Psoas muscle (tissue), 8 donors: ENCODE measurements around the gene FZD2. TPM values are rescaled to one million over a fixed set of nuclear protein-coding genes. Genes with fewer than 3 reads are reported as not detected.
A peak's percentile ranks its signal among the peaks of the same experiment; 100 is the strongest.
"Not testable (repeated sequence)": the region's sequence is repeated elsewhere in the genome, so short reads cannot be mapped to it uniquely, and the experiment has no call there.

Source experiments
- ATAC-seq, 4 donors: fragments of 200-7000 bp; cut with Tn5 transposase; one replicate each; pipeline ENCODE4 v1.9.1; 2020; ENCODE audit warnings: moderate library complexity in 3 of 4, mild to moderate bottlenecking in 2 of 4
- DNase-seq, 2 donors: peaks; one replicate each; pipeline ENCODE4 v3.0.0-alpha.2; 2020
- H3K27ac ChIP-seq: fragments of 200-600 bp; one replicate; pipeline ENCODE4 v1.8.0; 2022
- H3K27me3 ChIP-seq, 3 donors: fragments of 200-600 bp in 1 of 3; one replicate each; pipeline versions ENCODE4 v1.6.1 to v1.8.0; 2013 to 2022; ENCODE audit warnings: low read length in 2 of 3, mild to moderate bottlenecking in 2 of 3, moderate library complexity in 1 of 3; ENCODE audit not compliant: insufficient read depth in 3 of 3
- H3K36me3 ChIP-seq, 2 donors: fragments of 200-600 bp in 1 of 2; one replicate each; pipeline versions ENCODE4 v1.6.1 to v1.8.0; 2013 to 2022; ENCODE audit warnings: low read depth in 1 of 2, mild to moderate bottlenecking in 1 of 2, moderate library complexity in 1 of 2; ENCODE audit not compliant: insufficient read depth in 1 of 2
- H3K4me1 ChIP-seq: fragments of 200-600 bp; one replicate; pipeline ENCODE4 v1.8.0; 2022
- H3K4me3 ChIP-seq: fragments of 200-600 bp; one replicate; pipeline ENCODE4 v1.8.0; 2022; ENCODE audit warnings: mild to moderate bottlenecking
- H3K9me3 ChIP-seq: fragments of 200-600 bp; one replicate; pipeline ENCODE4 v1.8.0; 2022
- WGBS, 3 donors: extraction: QIAGEN DNeasy Blood & Tissue Kit; methylation state at CpG; one replicate each; pipeline versions ENCODE4 v1.1.6 to v1.1.7; 2013; 5-methylcytosine and 5-hydroxymethylcytosine counted together
- intact Hi-C, 2 donors: fragments of 100-400 bp; cut with DNase I; formaldehyde crosslinking; loops; one replicate each; pipeline versions ENCODE4 v1.11.0 to v1.14.2; 2022
- long read RNA-seq, 2 donors: library from polyadenylated mRNA; unstranded; transcript quantifications; one replicate each; pipeline ENCODE4 v2.0.0, GENCODE V29; 2021
- polyA plus RNA-seq, 3 donors: library from polyadenylated mRNA; stranded (reverse); fragments of 200-250 nt; gene quantifications; one replicate each; pipeline ENCODE4 v1.2.3, GENCODE V29; 2013
- total RNA-seq, 4 donors: library from RNA; stranded (reverse); fragmentation: NEBNext Ultra II Directional in 2 of 4; extraction: Animal tissue kit (Norgen Biotek cat#: 25700) in 2 of 4; gene quantifications; one replicate each; pipeline versions ENCODE4 v1.2.1 to v1.2.4, GENCODE V29; 2021 to 2023
- TF ChIP-seq, protein P1 (sequence below): fragments of 200-600 bp; IDR thresholded peaks from one replicate; pipeline ENCODE4 v1.8.0; 2022; ENCODE audit warnings: antibody characterized with exemption
- donor health status: healthy with polysubstance abuse.
- donor health status: DM: no; HTN: no; CAD: no; lungs with moderate emphysema.
- donor health status: Bipolar disorder and iron deficiency.
- donor health status: healthy.
- donor health status: DM: yes; HTN: yes; CAD: no.
- donor health status: DM: no; HTN: no; CAD: no.
- donor health status: DM: no; HTN: no; CAD: no.
- donor health status: DM: yes; HTN: yes; CAD: no.

Gene FZD2
- total RNA-seq (under 1 TPM; 0.28 to 0.44 (median 0.33) TPM), polyA plus RNA-seq (under 1 TPM; 0.13 to 0.61 (median 0.30) TPM)
- long read RNA-seq, donor 1 = 0 reads
- long read RNA-seq, donor 2 = 0 reads

DNA sequence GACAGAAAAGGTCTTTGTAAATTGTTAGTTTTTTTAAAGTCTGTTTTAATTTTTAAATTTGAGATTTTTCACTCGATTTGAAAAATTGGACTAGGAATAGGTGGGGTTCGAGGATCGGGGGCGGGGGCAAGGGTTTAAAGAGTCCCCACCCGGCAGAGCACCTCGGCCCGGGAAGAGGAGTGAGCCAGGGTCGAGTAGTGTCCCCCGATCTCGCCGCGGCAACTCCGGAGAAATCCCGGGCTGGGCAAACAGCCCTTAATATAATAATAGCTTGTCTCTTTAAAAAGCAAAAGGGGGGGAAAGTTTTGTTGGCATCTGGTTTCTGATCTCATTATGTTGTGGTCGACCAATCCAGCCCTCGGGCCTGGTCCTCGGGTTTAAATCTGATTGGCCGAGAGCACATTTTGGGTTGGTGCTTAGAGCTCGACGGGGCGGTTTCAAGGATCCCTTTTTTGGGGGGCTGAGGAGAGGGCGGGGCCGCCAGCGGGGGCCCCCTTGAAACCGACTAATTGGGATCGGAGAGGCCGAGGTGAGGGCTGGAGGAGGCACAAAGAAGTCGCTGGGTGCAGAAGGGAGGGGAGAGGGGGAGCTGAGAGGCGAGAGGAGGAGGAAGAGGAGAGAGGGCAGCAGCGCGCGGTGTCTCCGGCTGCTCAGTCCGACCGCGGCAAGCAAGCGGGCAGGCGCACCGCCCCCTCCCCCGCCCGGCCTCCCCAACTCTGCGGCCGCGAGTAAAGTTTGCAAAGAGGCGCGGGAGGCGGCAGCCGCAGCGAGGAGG is at the start of gene FZD2:
FZD2 (plus strand) TSS at position 653 of the 775 bp plus-strand sequence. CDS start 205 bp downstream, outside the sequence.
- ATAC-seq (peak; percentile 77 to 91 (median 85)), DNase-seq (peak; percentile 75 to 84)
- H3K9me3 ChIP-seq = no peaks in the 10 kb centered on the region
- peak within 1 kb of the TSS; percentile 1 for H3K27ac ChIP-seq
- TF ChIP-seq, protein P1, sequence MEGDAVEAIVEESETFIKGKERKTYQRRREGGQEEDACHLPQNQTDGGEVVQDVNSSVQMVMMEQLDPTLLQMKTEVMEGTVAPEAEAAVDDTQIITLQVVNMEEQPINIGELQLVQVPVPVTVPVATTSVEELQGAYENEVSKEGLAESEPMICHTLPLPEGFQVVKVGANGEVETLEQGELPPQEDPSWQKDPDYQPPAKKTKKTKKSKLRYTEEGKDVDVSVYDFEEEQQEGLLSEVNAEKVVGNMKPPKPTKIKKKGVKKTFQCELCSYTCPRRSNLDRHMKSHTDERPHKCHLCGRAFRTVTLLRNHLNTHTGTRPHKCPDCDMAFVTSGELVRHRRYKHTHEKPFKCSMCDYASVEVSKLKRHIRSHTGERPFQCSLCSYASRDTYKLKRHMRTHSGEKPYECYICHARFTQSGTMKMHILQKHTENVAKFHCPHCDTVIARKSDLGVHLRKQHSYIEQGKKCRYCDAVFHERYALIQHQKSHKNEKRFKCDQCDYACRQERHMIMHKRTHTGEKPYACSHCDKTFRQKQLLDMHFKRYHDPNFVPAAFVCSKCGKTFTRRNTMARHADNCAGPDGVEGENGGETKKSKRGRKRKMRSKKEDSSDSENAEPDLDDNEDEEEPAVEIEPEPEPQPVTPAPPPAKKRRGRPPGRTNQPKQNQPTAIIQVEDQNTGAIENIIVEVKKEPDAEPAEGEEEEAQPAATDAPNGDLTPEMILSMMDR = no peak
- peak within 1 kb of the TSS; percentile 73 for H3K4me3 ChIP-seq
- intact Hi-C loops = no loop called here
- no peaks in the 10 kb centered on the region for H3K36me3 ChIP-seq
- no peaks in the 10 kb centered on the region for H3K4me1 ChIP-seq
- 0 to 1% (median 0%) methylated on average over 34 to 49 of the region's 49 CpGs for WGBS, 3 donors
- peaks cover 0 to 38% (median 2%) of the 10 kb centered on the region in 3 donors for H3K27me3 ChIP-seq

DNA sequence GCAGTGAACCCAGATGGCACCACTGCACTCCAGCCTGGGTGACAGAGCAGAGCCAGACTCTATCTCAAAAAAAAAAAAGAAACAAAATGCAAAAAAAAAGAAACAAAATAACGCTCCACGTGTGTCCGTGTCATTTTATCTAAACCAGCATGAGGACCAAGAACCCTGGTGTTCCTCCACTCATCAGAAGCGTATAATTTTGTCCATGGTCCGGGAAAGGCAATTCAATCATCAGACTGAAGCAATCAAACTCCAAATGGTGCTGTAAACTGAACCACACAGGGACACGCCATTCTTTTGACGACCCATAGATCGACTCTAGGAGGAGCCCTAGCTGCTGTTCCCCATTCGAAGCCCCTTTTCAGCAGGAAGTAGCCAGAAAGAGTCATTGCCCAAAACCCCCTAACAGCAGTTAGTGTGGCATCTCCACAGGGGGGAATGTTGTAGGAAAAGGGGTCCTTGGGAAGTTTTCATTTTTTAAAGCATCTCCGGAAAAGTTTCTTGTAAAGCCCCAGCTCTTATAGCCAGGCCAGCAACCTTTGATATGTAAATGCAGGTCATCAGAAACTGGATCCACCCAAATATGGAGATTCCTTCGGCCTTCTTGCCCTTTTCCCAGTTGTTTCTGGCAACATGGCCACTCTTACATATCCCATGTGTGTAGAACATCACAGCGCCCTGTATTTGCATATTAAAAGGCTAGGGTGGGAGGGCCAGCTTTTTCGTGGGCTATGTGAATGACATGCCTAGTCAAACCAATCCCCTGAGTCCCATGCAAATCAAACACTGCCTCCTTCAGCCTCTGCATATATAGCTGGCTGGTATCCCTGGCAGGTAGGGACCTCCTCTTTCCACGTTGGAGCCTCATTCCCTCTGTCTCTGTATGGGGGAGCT is 45.8 kb upstream of the FZD2 start:
- H3K4me1 ChIP-seq, H3K9me3 ChIP-seq, DNase-seq, H3K36me3 ChIP-seq, H3K27ac ChIP-seq, intact Hi-C loops, H3K27me3 ChIP-seq, H3K4me3 ChIP-seq, ATAC-seq: not testable (repeated sequence)
- 28 to 37% (median 37%) methylated on average over 14 of the region's 14 CpGs for WGBS, 3 donors

DNA sequence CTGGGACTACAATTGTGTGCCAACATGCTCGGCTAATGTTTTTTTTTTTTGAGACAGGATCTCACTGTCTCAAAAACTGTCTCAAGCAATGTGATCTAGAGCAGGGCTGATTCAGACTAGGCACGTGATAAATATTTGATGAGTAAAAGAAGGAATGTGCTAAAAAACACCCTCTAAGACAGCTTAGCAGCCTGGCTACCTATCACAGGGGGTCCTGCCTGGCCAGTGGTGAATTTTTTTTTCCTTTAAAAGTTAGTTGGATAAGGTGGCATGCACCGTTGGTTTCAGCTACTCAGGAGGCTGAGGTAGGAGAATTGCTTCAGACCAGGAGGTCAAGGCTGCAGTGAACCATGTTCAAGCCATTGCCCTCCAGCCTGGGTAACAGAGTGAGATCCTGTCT is 39.3 kb upstream of the FZD2 start:
- TF ChIP-seq, protein P1 = no peak
- no peak overlapping the region for H3K4me3 ChIP-seq
- no peak overlapping the region for H3K27ac ChIP-seq
- 53 to 55% (median 55%) methylated on average over 3 of the region's 3 CpGs for WGBS, 3 donors
- intact Hi-C loops = no loop called here
- no peaks in the 10 kb centered on the region for H3K36me3 ChIP-seq
- no peaks in the 10 kb centered on the region for H3K4me1 ChIP-seq
- H3K27me3 ChIP-seq = no peaks in the 10 kb centered on the region
- DNase-seq (no peak), ATAC-seq (no peak)
- no peaks in the 10 kb centered on the region for H3K9me3 ChIP-seq

DNA sequence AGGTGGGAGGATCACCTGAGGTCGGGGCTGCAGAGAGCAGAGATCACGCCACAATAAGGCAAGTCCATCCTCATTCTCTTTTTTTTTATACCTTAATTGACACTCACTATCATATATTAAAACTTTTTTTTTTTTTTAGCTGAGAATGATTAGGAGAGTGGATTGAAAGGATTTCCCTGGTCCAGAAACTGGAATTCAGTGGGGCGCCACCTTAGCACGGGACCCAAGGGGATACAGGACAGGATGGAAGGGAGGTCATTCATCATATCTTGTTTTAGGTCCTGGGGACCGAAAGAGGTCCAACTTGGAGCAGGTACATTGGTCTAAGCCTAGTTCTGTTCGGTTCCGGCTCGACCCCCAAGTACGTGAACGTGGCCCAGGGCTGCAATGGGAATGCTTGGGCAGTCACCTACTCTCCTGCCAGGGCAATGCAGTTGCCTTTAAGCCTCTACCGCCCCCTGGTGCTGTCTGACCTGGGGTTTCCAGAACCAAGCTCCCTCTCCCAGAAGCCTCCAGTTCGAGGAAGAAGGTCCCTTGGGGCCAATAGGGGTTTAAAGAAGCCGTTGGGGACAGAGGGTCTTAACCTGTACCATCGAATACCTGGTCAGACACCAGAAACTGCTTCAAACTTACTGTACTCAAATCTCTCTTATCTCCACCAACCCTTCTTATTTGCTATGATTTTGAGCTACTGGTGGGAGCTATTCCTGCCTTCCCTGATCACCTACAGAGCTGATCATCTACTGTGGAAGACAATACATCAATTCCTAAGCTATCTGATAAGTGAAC is 34.2 kb upstream of the FZD2 start:
- H3K36me3 ChIP-seq = no peaks in the 10 kb centered on the region
- DNase-seq (peak; percentile 67 to 90), ATAC-seq (peak; percentile 90 to 100 (median 98))
- intact Hi-C loops = loop anchor here (1.0 to 2.0 kb wide), 2 partner anchors 122 to 123 kb away; no protein-coding TSS in a partner anchor
- H3K9me3 ChIP-seq = no peaks in the 10 kb centered on the region
- H3K4me3 ChIP-seq = no peak overlapping the region
- H3K27me3 ChIP-seq = peaks cover 0 to 2% (median 0%) of the 10 kb centered on the region in 3 donors
- TF ChIP-seq, protein P1 = peak; percentile 75
- no peaks in the 10 kb centered on the region for H3K4me1 ChIP-seq
- H3K27ac ChIP-seq = no peak overlapping the region
- 47 to 54% (median 50%) methylated on average over 14 of the region's 14 CpGs for WGBS, 3 donors
